Middle frontal gyrus (tissue), 1 donor: ENCODE data around the gene SRCAP.

Experiments
- DNase-seq: peaks from one replicate; pipeline ENCODE4 v3.0.0-alpha.2; 2015; ENCODE audit warnings: low spot score; ENCODE audit errors: extremely low spot score

The SRCAP gene

DNA sequence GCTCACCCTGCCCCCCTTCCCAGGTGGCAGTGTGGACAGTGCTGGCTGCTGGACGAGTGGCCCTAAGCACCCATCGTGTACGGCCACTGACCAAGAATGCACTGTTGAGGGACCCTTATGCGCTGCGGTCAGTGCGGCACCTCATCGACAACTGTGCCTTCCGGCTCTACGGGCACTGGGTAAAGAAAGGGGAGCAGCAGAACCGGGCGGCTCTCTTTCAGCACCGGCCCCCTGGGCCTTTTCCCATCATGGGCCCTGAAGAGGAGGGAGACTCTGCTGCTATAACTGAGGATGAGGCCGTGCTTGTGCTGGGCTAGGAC lies 57.8 kb downstream of the SRCAP start:
- no peak for DNase-seq

DNA sequence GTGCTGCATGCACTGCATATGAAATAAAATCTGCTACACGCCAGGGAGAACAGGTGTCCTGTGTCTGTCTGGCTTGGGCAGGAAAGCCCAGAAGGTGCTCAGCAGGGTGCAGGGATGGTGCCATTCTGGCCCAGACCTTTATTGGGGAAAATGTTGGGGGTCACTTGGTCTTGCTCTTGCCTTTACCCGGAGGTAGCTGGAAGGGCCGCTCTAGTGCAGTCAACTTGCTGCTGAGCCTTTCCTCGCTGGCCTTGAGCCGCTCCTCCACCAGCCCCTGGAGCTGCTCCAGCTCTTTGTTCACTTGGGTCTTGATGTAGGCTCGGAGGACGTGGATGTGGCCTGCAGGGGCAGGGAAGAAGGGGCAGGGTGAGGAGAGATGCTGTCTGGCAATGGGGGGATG lies 58.3 kb downstream of the SRCAP start:
- DNase-seq, result no peak

DNA sequence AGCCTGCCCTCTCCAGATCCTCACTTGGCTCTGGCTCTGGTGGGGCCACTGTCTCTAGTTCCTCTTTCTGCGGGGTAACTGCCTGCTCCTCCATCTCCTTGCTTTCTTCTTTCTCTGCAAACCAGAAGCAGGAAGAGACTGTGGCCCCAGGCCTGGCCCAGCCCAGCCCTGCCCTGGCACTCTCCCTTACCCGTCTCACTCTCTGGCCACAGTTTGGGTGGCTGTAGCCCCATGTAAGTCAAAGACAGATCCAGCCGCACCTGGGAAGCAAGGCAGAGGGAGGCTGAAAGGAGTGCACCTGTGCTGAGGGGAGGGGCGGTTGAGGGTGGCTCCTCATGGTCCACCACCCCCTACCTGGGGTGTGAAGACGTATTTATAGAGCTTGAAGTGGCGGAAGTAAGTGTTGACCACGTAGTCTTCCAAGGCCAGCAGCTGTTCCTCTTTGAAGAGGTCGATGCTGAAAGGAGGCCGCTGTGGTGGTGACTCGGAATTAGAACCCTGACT lies 60.1 kb downstream of the SRCAP start:
- DNase-seq, result no peak

DNA sequence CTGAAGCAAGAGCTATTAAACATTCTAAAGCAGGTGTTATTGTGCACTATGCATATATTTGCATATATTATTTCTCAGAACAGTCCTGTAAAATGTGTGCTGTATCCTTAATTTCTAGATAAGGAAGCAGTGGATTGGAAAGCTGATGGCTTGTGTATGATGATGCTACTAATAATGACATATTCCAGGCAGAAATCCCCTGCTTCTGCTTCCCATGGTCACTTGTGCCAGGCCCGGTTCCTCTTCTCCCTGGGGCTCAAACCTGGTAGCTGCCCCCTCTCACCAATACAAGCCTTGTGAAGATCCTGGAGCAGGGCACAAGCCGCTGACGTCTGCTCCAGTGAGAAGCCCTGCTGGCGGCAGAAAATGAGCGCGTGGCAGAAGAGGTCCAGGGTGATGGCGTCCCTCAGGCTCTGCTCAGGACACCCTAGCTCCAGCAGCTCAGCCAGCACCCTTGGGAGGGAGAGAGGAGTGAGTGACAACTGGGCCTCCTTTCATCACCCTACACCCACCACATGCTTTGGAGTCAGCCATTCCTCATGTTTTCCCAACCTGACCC lies 61.1 kb downstream of the SRCAP start:
- no peak for DNase-seq

DNA sequence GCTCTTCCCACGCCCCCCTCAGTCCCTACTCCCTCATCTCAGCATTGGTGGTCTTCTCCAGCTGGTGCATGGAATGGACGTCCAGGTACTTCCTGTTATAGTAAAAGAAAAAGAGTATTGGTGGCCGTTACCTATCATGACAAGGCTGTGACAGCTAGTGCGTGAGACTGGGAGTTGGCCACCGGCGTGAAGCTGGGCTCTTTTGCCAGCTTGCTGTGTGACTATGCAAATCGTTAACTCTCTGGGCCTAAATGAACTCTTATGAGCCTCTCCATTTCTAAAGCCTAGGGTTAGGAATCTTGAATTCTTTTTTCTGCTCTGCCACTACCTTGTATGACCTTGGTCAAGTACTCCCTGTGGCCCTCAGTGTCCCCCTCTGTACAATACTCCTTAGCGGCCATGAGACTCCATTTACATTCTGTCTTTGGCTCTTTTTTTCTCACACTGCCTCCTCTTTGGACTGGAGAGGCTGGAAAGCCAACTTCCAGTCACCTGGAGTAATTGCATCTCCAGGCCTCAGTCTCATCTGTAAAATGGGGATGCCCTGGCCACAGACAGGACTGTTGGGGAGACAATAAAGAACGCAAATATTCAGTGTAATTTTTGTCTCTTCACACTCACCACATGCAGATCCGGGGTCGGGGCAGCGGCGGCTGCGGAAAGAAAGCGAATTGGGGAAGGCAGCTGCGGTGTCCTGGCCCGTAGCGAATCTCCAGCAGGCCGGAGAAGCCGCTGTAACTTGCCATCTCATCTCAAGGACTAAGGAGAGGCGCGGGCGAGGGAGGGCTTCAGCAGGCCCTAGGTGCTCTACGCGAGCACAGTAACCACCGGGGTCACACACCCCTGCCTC lies 61.8 kb downstream of the SRCAP start:
- DNase-seq, result no peak

DNA sequence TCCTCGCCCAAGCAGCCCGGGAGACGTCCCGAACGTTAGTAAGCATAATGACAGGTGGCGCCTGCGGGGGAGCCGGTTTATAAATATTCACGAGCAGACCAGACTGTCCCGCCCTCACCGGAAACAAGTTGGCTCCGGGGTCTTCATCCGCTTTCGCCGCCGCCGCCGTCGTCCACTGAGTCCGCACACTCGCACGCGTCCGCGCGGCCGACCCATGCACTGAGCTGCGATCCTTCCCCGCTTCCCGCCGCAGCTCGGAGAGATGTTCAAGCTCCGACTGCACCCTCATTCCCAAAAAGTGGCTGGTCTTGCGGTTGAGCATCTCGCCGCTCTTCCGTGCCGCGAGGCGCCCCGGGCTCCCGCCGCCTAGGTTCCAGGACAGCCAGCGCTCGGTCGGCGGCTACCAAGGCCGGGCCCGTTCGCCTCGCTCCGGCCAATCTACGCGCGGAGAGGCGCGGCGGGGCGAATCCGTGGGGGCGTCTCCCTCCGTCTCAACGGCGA lies 62.5 kb downstream of the SRCAP start:
- DNase-seq, result no peak

DNA sequence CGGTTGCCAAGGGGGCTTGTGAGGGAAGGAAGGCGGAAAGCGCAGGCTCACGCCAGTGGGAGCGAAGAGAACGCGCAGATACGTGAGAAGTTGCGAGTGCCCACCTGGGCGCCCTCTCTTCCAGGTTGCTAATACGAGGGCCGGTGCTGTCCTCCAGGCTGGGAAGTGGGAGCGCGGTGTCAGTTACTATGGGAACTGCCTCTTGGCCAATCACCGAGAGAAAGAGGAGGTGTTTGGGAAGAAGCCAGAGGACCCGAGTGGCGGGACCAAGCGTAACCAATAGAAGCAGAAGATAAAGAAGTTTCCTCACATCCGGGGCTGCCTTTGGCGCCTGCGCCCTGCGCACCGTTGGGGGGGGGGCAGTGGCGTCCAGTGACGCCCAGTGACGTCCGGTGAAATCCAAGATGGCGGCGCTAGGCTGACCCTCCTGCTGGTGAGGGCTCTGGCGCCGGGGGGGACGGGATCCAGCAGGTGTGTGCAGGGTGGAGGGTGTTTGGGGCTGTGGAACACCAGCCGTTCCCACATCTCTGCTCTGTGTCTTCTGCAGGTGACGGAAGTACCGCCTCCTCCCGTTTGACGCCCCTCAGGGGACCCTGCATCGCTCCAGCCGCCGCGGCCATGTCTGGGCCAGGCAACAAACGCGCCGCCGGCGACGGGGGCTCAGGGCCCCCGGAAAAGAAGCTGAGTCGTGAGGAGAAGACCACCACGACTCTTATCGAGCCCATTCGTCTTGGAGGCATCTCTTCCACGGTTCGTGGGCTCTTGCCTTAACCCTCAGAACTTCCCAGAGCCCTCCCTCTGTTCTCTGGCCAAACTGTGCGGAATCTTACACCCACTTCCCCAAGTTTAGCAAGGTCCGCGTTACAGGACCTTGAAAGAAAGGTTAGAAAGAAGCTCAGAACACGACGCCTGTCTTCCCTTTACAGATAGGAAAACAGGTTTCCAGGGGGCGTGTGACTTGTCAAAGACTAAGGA lies 63.2 kb downstream of the SRCAP start, which contains the start of the genes CFAP119 and RNF40:
Gene CFAP119 (minus strand): TSS at position 135 of the 975 bp plus-strand sequence. CDS start 314 bp downstream, outside the sequence.
Gene RNF40 (plus strand): TSS at position 395 of the 975 bp plus-strand sequence. CDS start 224 bp downstream, at position 619.
- DNase-seq, result peak; percentile 94

DNA sequence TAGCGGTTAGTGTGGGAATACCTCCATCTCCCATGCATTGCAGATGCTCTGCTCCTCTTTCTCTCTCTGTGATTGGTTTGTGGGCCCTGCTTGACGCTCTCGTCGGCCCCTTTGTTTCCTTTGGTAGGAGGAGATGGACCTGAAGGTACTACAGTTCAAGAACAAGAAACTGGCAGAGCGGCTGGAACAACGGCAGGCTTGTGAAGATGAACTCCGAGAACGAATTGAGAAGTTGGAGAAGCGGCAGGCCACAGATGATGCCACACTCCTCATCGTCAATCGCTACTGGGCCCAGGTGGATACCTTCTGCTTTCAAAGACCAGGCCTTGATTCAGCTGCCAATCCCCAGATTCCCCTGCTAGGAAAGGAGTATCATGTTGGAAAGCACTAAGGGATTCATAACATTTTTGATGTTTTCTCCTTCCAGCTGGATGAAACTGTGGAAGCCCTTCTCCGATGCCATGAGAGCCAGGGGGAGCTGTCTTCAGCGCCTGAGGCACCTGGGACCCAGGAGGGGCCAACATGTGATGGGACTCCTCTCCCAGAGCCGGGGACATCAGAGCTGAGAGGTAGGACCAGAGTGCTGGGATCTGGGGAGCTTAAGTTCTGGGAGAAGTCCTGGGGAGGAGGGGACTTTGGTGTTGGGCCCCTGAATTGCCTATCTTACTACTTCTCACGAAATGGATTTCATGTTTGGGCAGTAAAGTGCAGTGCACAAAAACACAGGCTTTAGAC lies 64.2 kb downstream of the SRCAP start:
- DNase-seq, result no peak

DNA sequence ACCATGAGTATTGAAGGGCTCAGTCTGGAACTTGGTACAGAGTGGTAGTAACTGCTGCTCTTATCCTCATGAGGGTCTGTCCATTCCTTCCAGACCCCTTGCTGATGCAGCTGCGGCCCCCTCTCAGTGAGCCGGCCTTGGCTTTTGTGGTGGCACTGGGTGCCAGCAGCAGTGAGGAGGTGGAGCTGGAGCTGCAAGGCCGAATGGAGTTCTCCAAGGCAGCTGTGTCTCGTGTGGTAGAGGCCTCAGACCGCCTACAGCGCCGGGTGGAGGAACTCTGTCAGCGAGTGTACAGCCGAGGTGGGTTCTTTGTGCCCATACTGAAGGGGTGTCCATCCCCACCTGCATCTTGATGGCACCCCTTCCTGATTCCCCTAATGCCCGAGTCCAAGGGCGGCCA lies 65.1 kb downstream of the SRCAP start:
- no peak for DNase-seq

DNA sequence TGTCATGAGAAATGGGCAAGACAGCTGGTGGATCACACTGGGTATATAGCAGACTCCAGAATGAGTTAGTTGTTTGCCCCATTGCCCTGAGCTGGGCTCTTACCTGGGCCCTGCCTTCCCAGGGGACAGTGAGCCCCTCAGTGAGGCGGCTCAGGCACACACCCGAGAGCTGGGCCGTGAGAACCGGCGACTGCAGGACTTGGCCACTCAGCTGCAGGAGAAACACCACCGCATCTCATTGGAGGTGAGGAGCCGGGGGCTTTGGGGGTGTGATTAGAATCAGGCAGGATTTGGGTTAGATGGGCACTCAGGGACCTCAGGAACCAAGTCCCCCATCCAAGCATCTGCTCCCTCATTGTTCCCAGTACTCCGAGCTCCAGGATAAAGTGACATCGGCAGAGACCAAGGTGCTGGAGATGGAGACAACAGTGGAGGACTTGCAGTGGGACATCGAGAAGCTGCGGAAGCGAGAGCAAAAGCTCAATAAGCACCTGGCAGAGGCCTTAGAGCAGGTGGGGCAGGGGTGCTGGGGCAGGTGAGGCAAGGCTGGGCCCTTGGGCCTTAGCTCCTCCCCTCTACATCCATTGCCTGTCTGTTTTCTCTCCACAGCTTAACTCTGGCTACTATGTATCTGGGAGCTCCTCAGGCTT lies 66.0 kb downstream of the SRCAP start:
- DNase-seq, result no peak

DNA sequence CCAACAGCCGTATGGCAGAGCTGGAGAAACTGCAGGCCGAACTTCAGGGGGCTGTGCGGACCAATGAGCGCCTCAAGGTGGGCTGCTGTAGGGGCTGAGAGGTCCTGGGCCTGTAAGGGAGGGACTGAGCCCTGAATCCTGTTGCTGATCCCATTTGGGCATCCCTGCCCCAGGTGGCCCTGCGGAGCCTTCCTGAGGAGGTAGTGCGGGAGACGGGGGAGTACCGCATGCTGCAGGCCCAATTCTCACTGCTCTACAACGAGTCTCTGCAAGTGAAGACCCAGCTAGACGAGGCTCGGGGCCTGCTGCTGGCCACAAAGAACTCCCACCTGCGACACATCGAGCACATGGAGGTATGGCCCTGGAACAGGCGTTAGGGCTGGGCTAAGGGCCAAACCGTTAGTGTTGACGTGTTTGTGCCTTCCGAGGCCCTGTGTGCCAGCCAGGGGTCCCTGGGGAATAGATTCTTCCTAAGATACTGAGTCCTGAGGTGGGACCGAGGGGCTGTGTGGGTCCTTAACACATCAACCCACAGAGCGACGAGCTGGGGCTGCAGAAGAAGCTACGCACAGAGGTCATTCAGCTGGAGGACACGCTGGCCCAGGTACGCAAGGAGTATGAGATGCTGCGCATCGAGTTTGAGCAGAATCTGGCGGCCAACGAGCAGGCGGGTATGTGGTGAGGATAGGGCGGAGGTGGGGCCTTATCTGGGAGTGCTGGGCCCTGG lies 67.4 kb downstream of the SRCAP start:
- no peak for DNase-seq

DNA sequence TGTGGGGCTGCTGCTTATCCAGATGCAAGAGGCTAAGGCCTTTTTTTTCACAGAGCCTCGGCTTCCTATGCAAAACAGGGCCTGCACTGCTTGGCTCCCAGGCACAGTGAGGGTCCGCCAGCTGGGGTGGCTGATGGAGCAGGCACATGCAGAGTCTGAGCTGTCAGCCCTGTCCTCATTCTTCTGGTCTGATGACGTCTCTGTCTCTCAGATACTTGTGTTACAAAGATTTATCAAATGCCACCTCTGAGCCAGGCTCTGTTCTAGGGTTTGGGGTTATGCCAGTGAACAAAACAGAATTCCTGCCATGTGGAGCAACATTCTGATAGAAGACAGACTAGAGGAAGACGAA lies 67.9 kb downstream of the SRCAP start:
- no peak for DNase-seq

DNA sequence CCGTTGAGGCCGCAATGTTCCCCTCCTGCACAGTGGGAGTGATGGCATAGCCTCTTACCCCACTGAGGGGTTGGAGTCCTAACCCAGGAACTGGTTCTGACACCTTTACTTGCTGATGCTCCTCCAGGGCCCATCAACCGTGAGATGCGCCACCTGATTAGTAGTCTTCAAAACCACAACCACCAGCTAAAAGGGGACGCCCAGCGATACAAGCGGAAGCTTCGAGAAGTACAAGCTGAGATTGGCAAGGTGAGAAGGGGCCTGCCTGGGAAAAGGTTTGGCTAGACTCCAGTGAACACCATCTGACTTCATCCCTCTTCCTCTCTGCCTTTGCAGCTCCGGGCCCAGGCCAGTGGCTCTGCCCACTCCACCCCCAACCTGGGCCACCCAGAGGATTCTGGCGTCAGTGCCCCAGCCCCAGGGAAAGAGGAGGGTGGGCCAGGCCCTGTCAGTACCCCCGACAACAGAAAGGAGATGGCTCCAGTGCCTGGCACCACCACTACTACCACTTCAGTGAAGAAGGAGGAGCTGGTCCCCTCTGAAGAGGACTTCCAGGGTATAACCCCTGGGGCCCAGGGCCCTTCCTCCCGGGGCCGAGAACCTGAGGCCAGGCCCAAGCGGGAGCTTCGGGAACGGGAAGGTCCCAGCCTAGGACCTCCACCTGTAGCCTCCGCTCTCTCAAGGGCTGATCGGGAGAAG lies 68.9 kb downstream of the SRCAP start:
- no peak for DNase-seq

DNA sequence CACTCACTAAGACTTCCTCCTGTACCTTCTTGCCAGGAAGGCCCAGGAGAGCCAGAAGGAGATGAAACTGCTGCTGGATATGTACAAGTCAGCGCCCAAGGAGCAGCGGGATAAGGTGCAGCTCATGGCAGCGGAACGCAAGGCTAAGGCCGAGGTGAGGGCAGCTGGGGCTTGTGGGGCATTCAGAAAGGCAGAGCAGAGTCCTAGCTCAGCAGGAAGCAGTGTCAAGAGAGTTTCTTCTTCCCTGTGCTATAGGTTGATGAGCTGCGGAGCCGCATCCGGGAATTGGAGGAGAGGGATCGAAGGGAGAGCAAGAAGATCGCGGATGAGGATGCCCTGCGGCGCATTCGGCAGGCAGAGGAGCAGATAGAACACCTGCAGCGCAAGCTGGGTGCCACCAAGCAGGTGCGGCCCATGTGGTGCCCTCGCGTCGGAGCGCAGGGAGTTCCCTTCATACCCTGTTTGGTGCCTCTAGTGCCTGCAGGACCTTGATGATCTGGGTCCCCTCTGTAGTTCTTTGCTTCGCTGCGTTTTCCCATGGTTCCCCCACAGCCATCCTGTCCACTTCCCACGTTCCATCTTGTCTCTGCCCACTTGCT lies 69.7 kb downstream of the SRCAP start:
- no peak for DNase-seq

DNA sequence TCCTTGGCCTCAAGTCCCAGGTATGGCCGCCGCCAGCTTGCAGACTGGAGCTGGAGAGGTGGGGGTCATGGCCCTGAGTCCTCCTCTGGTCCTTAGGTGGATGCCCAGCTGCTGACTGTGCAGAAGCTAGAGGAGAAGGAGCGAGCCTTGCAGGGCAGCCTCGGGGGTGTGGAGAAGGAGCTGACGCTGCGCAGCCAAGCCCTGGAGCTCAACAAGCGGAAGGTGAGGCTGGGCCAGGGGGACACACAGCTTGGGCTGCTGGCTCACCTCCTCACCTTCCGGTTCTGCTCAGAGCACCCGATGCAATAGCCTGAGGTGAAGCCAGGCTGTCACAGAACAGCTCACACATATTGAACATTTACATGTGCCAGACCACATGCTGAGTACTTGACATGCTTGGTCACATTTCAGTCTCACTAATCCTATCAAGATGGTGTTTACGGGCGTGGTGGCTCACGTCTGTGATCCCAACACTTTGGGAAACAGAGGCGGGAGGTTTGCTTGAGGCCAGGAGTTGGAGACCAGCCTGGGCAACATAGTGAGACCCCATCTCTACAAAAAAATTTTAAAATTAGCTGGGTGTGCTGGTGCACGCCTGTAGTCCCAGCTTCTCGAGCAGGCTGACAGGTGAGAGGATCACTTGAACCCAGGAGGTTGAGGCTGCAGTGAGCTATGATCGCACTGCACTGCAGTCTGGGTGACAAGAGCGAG lies 70.6 kb downstream of the SRCAP start:
- no peak for DNase-seq

DNA sequence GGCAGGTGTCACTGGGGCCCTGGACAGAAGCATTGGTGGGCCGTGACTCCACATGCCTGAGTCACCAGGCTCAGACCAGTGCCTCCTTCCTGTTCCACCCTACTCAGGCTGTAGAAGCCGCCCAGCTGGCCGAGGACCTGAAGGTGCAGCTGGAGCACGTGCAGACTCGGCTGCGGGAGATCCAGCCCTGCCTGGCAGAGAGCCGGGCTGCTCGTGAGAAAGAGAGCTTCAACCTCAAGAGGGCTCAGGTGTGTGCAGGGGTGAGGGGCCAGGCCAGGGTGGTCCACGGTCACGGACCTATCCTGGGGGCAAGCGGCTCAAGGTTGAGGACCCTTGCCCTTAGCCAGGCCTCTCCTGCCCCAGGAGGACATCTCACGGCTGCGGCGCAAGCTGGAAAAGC lies 72.8 kb downstream of the SRCAP start:
- no peak for DNase-seq

DNA sequence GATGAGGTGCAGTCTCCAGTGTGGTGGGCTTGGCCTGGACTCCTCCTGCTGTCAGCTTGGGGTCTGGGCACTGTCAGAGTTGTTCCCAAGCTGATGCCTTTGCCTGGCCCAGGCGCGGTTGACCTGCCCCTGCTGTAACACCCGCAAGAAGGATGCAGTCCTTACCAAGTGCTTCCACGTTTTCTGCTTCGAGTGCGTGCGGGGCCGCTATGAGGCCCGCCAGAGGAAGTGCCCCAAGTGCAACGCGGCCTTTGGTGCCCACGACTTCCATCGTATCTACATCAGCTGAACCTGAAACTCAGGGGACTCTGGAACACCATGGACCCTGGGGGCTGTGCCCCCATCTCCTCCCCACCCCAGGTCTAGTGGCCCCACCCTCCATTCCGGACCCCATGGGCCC lies 74.9 kb downstream of the SRCAP start:
- no peak for DNase-seq
